ENCODE data around the gene PPIC. TPM values are rescaled to one million over a fixed set of nuclear protein-coding genes. Genes with fewer than 3 reads are reported as not detected.

The PPIC gene
- polyA plus RNA-seq, 5 donors = 31.5 to 47.8 (median 38.3) TPM

Other genes with a start within 250 kb of the PPIC start
- gene SNX24, start 191.1 kb downstream of the PPIC start, polyA plus RNA-seq (ENCODE audit: insufficient read depth in 1 of 5, insufficient read length in 5 of 5, low replicate concordance in 1 of 5) = 10 to 100 TPM; 20.2 to 30.2 (median 24.6) TPM
- gene PRDM6, start 52.5 kb upstream of the PPIC start, polyA plus RNA-seq (ENCODE audit: insufficient read depth in 1 of 5, insufficient read length in 5 of 5, low replicate concordance in 1 of 5) = 10 to 100 TPM; 20.7 to 36.7 (median 29.7) TPM